Spleen (tissue), 7 donors: ENCODE data around the gene BRAF.

Experiments
- CTCF ChIP-seq, 11 experiments: fragments of 200-600 bp in 7 of 11; fragments of 450-650 bp in 4 of 11; sonication (generic) in 4 of 11; IDR thresholded peaks in 8 of 11; conservative IDR thresholded peaks in 3 of 11; 1 replicate in 7 of 11; 2 replicates in 4 of 11; pipeline versions ENCODE4 v1.4.0 to v1.8.0; 2016 to 2021; ENCODE audit warnings: antibody characterized with exemption in 11 of 11, inconsistent platforms in 4 of 11, mild to moderate bottlenecking in 1 of 11
- POLR2A ChIP-seq, 3 donors: fragments of 450-650 bp; IDR thresholded peaks; one replicate each; pipeline ENCODE4 v1.5.1; 2017; ENCODE audit warnings: antibody characterized with exemption in 3 of 3, mild to moderate bottlenecking in 1 of 3
- POLR2AphosphoS5 ChIP-seq, 3 donors: sonication (generic); formaldehyde crosslinking; IDR thresholded peaks; one replicate each; pipeline ENCODE4 v1.5.1; 2017; ENCODE audit warnings: antibody characterized with exemption in 3 of 3
- donor health status: DM: no; HTN: no; CAD: no; lungs with moderate emphysema.
- donor health status: DM: no; HTN: no; CAD: no.
- donor health status: DM: no; HTN: no; CAD: no.

- TF ChIP-seq POLR2AphosphoS5 (IDR thresholded peaks at IDR 0.05) (peak in 1 of 3 donors; percentile 30), CTCF (IDR thresholded peaks at IDR 0.05 in 8 of 11, conservative IDR thresholded peaks at IDR 0.05 in 3 of 11) (no peak), POLR2A (IDR thresholded peaks at IDR 0.05) (no peak)
Measured at GRCh38 chr7:140674356-140674800, 250.4 kb downstream of the BRAF start.
